GM18520 (cell line): ENCODE data around the gene DNTT.

ENCODE experiments used
- ATAC-seq: cut with Tn5 transposase; IDR thresholded peaks from one replicate; pipeline ENCODE4 v1.9.1; 2021; ENCODE audit not compliant: unreplicated experiment

Gene DNTT

GRCh38 chr10:96304230-96304629, at the start of gene DNTT:
TSS of gene DNTT (plus strand) at chr10:96304434. CDS start at chr10:96304498, 64 bp downstream.
- ATAC-seq, result no peak

GRCh38 chr10:96254976-96255375, 49.3 kb upstream of the DNTT start:
- no peak for ATAC-seq

- no peak for ATAC-seq
Measured at GRCh38 chr10:96255549-96256333, 48.5 kb upstream of the DNTT start.

GRCh38 chr10:96257944-96258343, 46.3 kb upstream of the DNTT start:
- ATAC-seq, result no peak

- ATAC-seq, result no peak
Measured at GRCh38 chr10:96259150-96259549, 45.1 kb upstream of the DNTT start.

GRCh38 chr10:96260014-96260413, 44.2 kb upstream of the DNTT start:
- no peak for ATAC-seq

GRCh38 chr10:96261132-96261531, 43.1 kb upstream of the DNTT start:
- ATAC-seq, result no peak

GRCh38 chr10:96261930-96262329, 42.3 kb upstream of the DNTT start:
- ATAC-seq, result no peak

- ATAC-seq, result no peak
Measured at GRCh38 chr10:96263176-96263575, 41.1 kb upstream of the DNTT start.

- no peak for ATAC-seq
Measured at GRCh38 chr10:96263669-96264068, 40.6 kb upstream of the DNTT start.

- no peak for ATAC-seq
Measured at GRCh38 chr10:96264938-96265337, 39.3 kb upstream of the DNTT start.

GRCh38 chr10:96266118-96266770, 38.0 kb upstream of the DNTT start:
- no peak for ATAC-seq

GRCh38 chr10:96267234-96267705, 37.0 kb upstream of the DNTT start:
- no peak for ATAC-seq

- ATAC-seq, result no peak
Measured at GRCh38 chr10:96268341-96268909, 35.8 kb upstream of the DNTT start.

GRCh38 chr10:96269438-96270300, 34.6 kb upstream of the DNTT start:
- ATAC-seq, result no peak

GRCh38 chr10:96270571-96270970, 33.7 kb upstream of the DNTT start:
- ATAC-seq, result no peak

GRCh38 chr10:96271016-96271815, 33.0 kb upstream of the DNTT start, which contains the start of gene BLNK:
TSS of gene BLNK (minus strand) at chr10:96271569. CDS start at chr10:96271398, 171 bp downstream.
- peak; percentile 50 for ATAC-seq

GRCh38 chr10:96272316-96273280, 31.6 kb upstream of the DNTT start:
- ATAC-seq, result no peak
